NCI-H1417 (cell line): Measurements from ENCODE around the gene RASL10B.
"Not testable (repeated sequence)": the region's sequence is repeated elsewhere in the genome, so short reads cannot be mapped to it uniquely, and the experiment has no call there.

ENCODE experiments used
- DNase-seq, 3 experiments: peaks; one replicate each; lab custom pipeline; 2025; lab: John Stamatoyannopoulos, UW

RASL10B gene, protein sequence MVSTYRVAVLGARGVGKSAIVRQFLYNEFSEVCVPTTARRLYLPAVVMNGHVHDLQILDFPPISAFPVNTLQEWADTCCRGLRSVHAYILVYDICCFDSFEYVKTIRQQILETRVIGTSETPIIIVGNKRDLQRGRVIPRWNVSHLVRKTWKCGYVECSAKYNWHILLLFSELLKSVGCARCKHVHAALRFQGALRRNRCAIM

DNA sequence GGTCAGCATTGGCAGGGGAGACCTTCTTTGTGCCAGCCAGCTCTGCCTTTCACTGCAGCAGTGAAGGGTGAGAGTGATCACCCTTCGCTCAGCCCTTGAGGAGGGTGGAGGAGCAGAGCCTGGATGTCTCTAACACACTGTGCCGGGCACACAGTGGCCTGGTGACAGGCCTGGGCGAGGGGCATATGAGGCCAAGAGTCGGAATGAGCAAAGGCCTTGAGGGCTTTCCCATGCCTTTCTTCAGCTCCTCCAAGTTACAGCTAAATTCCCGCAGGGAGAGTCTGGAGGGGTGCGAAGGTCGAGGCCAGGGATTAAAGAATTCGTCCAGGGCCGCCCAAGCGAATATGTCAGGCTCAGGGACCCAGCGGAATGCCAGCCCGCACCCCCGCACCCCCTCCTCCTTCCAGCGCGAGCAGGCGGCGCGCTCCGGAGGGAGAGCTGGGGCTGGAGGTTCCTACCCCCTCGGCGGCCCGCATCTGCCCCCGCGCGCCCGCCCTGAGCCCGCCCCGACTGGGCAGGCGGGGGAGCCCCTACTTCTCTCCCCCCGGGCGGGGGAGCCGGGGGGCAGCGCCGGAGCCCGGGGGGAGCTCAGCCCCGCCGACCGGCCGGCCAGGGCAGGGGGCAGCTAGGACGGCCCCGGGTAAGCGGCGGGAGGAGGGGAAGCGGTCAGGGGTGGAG lies at the start of gene RASL10B:
RASL10B (plus strand) TSS at position 401 of the 678 bp plus-strand sequence. CDS start 3,546 bp downstream, outside the sequence.
- peak; percentile 55 to 63 (median 60) for DNase-seq

DNA sequence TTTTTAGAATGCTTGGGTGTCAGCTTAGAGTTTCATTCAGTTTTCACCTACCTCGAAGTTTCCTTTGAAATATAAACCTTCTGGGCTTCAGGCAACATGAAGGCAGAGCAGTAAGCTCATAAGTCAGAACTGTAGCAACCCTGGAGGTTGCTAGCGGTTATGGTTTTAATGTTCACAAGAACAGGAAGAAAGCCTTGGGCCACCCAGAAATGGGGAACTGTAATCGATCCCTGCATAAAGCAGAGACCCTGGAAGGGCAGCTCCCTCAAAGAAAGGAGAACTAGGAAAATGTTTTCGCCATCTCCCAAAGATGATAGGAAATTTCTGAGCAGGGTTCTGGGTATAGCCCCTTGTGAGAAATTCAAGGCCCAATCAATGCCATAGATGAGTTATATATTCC lies 47.8 kb upstream of the RASL10B start:
- DNase-seq, result no peak

DNA sequence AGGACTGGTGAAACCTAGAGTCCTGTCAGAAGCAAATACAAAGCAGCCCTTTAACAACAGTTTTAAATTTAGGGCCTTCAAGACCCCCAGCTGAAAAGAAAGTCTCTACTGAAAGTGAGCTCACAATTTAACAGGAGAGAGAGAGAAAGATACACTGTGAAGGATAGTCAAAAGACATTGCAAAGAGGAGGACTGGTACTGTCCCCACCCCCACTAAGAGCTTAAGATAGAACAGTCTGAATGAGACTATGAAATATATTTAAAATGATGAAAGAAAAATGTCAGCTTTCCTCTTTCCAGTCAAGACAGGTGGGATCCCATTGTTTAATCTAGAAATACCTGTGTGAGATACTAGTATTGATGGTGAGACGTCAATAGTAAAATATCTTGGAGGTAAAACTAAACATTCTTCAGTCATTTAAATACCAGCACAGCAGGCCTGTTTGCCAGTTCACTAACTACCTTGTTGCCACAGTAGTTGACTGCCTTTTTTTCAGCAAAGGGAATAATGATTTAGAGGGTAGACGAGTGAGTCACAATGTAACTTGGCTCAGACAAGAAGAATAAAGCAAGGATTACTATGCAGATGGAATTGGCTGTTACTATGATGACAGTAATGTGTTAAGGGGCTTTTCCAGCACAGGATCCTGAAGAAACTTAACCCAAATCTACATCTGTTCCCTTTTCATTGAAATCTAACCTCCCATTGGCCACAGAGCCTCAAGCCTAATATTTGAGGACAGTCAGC lies 47.2 kb upstream of the RASL10B start:
- DNase-seq, result no peak

DNA sequence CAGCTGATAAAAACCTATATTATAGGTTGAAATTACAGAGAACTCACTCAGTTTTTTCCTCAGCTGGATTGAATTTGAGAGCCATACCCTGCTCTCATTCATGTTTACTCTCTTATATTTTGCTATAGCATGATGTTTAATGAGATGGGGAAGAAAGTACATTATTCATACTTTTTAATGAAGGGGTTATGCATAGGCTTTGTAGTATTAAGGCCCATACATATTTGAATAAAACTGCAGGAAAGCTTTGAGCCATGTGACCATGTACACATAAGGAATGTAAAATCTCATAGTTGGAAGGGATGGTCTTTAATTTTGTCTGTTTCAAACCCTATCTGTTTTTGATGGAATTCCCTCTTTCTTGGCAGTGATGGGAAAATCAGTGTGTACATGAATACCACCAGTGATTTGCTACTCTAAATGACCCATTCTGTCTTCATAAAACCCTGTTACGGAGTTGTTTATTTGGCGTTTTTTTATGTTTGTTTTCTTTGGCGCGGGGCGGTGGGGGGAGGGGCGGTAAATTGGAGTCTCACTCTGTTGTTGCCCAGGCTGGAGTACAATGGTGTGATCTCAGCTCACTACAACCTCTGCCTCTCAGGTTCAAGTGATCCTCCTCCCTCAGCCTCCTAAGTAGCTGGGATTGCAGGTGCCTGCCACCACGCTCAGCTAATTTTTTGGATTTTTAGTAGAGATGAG lies 38.8 kb upstream of the RASL10B start:
- DNase-seq, result no peak

DNA sequence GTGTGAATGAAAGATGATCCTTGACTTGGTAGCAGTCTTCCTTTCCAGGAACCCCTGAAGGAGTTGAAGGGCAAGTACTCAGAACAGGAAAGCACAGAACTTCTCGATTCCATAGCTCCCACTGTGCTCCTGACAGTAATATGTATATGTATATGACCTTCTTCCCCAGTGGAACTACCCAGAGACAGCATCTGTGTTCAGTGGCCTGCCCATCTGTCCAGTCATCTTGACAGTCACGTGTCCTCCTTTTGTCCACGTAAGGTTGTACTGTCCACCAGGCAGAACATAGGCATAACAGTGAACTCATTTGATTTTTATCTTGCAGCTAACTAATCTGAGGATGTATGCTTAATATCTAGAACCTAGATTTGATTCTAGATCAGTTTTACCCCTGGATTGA lies 37.8 kb upstream of the RASL10B start:
- no peak for DNase-seq

DNA sequence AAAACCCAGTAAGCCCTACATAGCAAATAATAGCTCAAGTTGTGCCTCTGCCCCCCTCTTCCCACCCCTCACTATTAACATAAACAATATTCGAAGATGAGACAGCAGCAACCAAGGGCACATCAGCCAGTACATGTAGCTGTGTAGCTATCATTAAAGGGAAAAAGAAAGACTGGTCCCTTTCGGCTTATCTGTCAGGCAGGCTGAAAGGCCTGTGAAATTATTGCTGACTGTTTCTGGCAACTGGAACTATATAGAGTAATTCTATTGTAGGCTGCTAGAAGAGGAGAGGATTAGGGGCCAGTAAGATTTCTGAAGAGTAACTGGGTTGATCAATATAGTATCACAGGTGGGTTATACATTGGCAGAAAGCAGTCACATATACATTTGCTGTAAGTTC lies 36.5 kb upstream of the RASL10B start:
- no peak for DNase-seq

DNA sequence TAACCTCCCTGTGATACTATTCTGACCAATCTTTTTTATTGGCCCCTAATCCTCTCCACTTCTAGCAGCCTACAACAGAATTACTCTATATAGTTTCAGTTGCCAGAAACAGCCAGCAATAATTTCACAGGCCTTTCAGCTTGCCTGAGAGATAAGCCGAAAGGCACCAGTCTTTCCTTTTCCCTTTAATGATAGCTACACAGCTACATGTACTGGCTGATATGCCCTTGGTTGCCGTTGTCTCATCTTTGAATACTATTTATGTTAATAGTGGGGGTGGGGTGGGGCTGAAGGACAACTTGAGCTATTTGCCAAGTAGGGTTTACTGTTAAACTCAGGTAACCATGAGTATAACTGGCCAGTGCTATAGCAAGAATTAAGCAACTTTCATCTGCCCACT lies 35.8 kb upstream of the RASL10B start:
- DNase-seq, result no peak

DNA sequence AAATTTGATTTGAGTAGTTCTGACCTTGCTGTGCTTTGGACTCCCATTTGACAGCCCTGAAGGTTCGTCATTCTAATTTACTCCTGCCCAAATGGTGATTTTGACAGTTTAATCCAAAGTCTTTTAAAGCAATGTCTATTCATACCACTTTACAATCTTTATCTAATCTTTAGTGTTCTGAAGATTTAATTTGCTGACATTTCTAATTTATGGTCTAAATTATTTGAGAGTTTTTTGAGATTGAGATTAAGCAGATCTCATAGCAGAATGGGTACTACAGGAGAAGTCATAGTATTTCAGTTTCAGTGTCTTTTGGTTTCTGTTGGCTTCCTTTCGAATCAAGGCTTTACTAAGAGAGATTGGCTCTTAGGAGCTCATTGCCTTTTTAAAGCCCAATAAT lies 32.6 kb upstream of the RASL10B start:
- no peak for DNase-seq

DNA sequence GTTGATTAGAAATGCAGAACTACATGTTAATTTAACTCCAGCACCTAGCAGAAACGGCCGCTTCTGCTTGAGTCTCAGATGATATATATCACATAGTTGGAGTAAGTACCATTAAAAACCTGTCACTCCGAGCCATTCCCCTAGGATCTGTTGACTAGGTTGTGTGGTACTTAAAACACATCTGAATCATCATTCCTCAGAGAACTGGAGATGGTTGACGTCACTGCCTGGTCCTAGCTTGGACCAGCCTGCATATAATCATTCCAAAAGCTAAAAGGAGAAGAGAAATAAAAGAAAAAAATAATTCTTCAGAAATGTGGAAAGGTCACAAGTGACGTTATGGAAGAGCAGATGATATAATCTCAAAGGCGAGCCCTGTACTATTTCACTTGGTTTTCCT lies 31.3 kb upstream of the RASL10B start:
- peak in 1 of 3 experiments; percentile 34 for DNase-seq

DNA sequence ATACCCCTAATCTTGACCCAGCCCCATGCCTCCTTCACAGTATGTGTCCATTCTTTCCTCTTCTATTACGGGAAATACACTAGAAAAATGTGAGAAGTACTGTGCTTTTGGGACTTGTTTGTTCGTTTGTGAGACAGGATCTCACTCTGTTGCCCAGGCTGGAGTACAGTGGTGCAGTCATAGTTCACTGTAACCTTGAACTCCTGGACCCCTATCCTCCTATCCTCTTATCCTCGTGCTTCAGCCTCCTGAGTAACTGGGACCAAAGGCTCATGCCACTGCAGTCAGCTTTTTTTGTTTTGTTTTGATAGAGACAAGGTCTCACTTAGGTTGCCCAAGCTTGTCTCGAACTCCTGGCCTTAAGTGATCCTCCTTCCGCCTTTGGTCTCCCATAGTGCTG lies 29.9 kb upstream of the RASL10B start:
- DNase-seq, result no peak

DNA sequence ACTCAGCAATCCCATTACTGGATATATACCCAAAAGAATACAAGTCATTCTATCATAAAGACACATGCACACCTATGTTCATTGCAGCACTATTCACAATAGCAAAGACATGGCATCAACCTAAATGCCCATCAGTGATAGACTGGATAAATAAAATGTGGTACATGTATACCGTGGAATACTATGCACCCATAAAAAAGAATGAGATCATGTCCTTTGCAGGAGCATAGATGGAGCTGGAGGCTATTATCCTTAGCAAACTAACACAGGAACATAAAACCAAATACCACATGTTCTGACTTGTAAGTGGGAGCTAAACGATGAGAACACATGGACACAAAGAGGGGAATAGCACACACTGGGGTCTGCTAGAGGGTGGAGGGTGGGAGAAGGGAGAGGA lies 28.1 kb upstream of the RASL10B start:
- not testable (repeated sequence) for DNase-seq

DNA sequence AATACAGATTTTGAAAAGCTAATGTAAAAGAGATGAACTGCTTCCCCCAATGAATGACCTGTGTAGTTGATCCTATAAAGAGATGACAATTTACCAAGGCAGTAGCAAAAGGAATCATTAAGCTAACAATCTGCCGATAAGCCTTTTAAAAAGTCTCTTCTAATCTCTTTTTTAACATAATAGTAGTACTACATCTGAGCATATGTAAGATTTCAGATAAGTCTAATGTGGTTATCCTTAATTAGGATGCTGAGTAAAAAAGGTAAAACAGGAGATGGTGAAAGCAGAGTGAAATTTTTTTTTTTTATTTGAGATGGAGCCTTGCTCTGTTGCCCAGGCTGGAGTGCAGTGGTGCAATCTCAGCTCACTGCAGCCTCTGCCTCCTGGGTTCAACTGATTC lies 26.2 kb upstream of the RASL10B start:
- no peak for DNase-seq

DNA sequence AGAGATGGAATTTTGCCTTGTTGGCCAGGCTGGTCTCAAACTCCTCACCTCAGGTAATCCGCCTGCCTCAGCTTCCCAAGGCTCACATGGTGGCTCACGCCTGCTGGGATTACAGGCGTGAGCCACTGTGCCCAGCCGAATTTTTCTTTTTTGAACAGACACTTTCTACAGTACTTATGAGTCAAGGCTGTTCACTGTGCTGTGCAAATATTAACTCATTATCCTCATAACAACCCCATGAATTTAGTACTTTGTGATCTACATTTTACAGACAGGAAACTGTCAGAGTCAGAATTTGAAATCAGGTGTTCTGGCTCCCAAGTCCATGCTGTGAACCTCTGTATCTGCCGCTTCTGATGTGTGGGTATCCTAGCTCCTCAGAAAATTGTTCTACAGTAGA lies 25.7 kb upstream of the RASL10B start:
- peak in 1 of 3 experiments; percentile 30 for DNase-seq

DNA sequence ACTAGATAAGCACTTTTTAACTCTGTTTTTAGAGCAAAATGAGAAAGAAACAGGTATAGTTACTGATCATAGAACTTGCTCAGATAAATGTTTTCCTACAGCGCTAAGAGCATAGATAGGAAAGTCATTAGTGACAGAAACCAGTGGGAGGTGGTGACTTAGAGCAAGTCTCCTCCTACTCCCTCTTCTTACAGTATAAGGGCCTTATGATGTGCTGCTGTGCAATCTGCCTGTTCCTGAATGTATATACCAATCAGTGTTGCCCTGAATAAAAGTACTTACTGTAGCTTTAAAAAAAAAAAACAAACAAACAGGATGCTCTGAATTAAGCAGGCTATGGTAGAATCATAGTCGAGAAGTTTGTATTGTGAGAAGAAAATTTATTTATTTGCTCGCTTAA lies 23.3 kb upstream of the RASL10B start:
- peak in 1 of 3 experiments; percentile 6 for DNase-seq

DNA sequence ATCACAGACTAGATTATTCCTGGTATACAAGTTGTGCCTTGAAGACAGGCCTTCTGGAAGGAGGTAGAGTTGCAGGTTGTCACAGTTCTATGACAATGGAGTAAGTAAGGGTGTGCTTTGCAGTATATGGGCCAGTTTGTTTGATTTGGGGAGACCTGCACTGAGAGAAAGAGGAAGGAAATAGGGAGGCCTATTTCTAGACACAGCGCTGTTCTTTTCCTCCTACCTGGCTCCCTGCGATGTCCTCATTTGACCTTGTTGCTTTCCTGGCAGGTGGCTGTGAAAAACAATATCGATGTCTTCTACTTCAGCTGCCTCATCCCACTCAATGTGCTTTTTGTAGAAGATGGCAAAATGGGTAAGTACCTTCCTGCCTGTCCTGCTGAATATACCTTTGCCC lies 22.5 kb upstream of the RASL10B start:
- peak in 1 of 3 experiments; percentile 6 for DNase-seq

DNA sequence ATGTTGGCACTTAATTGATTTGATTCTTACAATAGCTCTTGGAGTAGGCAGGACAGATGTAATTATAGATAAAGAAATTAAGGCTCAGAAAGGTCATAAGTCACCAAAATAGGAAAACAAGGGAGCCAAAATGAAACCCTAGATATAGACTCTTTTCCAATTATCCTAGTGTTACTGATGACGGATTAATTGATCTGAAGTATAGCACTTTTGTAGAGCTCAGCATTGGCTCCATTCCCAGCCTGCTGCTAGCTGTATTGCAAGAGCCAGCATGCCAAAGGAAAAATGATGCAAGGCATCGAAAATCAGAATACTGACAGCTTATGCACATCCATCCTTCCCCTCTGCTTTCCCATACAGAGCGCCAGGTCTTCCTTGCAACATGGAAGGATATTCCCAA lies 21.6 kb upstream of the RASL10B start:
- peak in 1 of 3 experiments; percentile 52 for DNase-seq

DNA sequence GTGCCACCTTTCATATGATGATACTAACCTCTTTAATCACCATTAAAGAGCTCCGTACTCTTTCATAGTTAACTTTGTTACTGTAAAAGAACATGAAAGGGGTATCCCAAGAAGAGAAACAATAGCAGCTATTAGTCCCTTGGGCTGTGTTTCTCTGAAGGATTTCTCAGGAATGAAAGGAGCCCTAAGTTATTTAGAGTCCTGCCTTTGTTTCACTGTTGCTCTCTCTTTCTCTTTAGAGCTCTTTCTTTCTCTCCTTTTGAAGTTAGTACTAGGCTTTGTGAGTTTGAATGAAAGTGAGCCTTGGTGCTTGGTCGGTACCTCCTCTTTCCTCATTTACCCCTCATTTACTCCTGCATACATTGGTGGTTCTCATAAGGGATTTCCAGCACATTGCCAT lies 20.5 kb upstream of the RASL10B start:
- no peak for DNase-seq

DNA sequence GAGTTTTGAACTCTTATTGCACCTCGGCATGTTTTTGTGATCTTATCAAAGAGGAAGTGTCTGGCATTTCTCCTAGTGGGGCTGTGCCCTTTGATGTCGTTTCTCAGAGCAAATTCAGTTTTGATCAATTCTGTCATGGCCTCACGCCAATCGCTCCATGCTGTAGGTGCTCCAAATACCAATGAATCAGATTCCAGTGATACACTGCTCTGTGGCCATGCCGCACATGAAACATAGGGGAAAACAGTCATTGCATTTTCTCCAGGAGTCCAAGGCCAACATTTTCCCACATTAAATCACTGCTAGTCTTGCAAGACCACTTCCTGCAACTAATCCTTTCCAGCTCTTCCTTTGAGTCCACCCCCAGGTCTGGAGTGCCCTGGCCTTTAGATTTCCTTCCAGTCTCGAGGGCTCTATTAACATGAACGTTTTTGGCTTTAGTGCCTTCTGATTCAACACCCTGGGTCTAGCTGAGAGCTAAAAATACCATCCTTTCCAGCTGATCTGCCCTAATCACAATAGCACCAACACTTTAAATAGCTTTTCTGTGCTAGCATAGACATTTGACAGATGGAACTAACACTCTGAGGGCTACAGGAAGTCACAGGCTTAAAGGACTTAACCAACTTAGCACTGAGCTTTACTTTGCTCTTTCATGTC lies 18.2 kb upstream of the RASL10B start:
- DNase-seq, result no peak

DNA sequence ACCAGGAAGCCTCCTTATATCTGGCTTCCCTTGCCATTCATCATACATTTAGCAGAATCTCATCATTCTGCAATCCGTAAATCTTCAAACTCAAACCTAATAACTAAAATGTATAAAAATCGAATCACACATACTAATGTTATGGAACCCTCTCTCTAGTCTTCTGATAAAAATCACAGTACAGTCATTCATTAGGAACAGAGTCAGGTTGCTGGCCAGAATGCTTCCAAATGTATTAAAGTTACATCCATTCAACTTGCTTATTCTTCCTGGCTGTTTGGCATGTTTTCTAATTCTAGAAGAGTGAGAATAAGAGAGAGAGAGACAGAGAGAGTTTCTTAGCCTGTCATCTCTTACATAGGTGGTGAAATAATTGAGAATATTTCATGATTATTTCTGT lies 16.5 kb upstream of the RASL10B start:
- DNase-seq, result no peak

DNA sequence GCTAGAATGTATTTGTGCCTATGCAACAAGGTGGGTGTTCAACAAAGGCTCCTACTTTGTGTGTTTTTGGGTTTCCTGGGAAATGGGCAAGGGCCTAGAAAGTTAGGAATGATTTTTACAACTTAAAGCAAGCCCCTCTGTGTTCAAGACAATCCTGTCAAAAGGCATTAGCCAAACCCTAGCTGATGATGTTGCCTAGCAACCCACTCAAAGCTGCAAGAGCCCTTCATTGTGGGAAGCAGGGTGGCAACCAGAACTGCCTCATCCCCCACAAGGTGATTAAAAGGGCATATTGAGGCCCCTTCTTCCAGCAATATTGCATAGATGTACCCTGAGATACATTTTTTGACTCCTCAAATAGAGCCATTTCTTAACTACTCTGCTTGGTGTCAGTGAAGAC lies 16.0 kb upstream of the RASL10B start:
- peak; percentile 36 to 74 (median 56) for DNase-seq

DNA sequence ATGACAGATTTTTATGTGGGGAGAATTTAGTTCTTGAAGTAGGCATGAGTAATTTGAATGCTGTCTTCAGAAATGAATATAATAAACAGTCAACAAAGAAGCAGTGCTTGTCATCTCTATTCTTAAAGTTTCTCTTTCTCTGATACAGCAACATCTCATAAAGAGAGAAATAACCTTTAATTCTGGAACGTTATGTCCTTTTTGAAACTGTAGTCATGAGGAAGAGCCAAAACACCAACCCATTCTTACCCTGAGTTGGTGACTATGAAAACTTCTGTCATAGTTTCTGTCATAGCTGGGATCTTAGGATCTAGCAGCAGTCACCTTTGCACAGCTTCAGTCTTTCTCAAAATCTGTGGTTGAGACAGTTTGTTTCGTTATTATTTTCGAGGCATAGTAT lies 15.3 kb upstream of the RASL10B start:
- DNase-seq, result no peak

DNA sequence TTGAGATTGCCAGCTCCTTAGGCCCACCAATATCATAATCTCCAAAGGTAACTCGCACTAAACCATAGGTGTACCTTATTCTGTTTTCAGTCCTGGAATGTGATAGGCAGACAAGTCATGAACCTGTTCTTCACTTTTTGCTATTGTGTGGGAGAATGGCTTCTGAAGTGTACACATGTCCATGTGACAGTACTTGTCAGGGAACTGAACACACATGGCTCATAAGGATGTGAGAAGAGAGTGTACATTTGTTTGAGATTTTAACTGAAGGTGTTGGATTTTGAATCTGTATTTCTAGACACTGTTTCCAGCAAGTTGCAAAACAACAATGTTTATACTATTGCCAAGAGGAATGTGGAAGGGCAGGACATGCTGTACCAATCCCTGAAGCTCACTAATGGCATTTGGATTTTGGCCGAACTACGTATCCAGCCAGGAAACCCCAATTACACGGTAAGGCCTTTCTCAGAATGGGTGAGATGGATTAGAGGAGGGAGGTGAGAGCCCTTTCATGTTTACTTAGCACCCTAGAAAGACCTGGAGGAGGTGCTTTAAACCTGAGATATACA lies 14.5 kb upstream of the RASL10B start:
- DNase-seq, result no peak
